C4-2B (cell line): ENCODE data around the gene CCDC159.

Experiments
- ZFX ChIP-seq: fragments of 450-650 bp; IDR thresholded peaks from 2 replicates; pipeline ENCODE4 v1.6.1; 2017
- TF ChIP-seq, protein P1 (sequence below): fragments of 450-650 bp; conservative IDR thresholded peaks from 2 replicates; pipeline ENCODE4 v1.5.1; 2017; ENCODE audit warnings: mild to moderate bottlenecking

DNA sequence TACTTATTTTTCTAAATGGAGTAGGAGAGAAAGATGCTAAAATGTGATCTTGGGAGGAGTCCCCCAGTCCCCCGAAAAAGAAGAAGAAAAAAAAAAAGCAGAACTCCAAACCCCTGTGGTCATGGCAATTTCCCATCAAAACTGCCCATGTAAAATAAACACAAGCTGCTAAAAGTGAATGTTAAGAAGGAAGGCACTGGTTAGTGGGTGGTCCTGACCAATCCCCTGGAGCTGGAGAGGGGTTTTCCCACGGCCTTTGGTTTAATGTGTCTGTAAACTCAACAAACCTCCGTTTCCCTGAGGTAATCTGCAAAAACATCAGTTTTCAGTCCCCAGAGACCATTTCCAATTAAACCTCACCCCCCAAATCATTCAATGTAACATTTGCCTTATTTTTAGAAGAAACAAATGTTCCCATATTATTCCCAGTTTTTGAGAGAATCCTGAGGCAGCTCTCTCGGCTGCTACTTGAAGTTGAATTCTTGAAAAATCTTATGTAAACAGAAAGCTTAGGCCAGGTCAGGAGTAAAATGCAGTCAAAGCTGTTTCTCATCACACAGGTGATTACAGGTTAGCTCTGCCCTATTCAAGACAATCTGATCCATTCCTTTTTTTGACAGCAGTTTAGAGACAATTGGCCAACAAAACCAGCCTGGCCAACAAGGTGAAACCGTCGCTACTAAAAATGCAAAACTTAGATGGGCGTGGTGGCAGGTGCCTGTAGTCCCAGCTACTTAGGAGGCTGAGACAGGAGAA is 23.9 kb upstream of the CCDC159 start:
- TF ChIP-seq, protein P1, sequence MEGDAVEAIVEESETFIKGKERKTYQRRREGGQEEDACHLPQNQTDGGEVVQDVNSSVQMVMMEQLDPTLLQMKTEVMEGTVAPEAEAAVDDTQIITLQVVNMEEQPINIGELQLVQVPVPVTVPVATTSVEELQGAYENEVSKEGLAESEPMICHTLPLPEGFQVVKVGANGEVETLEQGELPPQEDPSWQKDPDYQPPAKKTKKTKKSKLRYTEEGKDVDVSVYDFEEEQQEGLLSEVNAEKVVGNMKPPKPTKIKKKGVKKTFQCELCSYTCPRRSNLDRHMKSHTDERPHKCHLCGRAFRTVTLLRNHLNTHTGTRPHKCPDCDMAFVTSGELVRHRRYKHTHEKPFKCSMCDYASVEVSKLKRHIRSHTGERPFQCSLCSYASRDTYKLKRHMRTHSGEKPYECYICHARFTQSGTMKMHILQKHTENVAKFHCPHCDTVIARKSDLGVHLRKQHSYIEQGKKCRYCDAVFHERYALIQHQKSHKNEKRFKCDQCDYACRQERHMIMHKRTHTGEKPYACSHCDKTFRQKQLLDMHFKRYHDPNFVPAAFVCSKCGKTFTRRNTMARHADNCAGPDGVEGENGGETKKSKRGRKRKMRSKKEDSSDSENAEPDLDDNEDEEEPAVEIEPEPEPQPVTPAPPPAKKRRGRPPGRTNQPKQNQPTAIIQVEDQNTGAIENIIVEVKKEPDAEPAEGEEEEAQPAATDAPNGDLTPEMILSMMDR = no peak
- TF ChIP-seq ZFX = no peak
